Endothelial cell of umbilical vein (primary cell): ENCODE data around the gene PLEKHA5. TPM values are rescaled to one million over a fixed set of nuclear protein-coding genes. Genes with fewer than 3 reads are reported as not detected.

Experiments used
- BruUV-seq: library from RNA; stranded (reverse); fragments of 400-500 nt; replicated peaks from 2 replicates; lab custom pipeline; 2021; lab: Mats Ljungman, UMichigan
- CTCF ChIA-PET: fragments of 300-600, 350-600 bp; sonication (Branson Sonifier 250); formaldehyde crosslinking; loops from one replicate; lab custom pipeline; 2021; ENCODE audit warnings: antibody characterized with exemption, inconsistent platforms; lab: Charles Lee
- POLR2A ChIA-PET: fragments of 300-600, 350-600 bp; sonication (Branson Sonifier 250); formaldehyde crosslinking; loops from one replicate; lab custom pipeline; 2021; ENCODE audit warnings: antibody characterized with exemption, inconsistent platforms; lab: Charles Lee
- DNase-seq: peaks from one replicate; pipeline ENCODE4 v3.0.0-alpha.2; 2011; ENCODE audit warnings: low read depth, low spot score
- FAIRE-seq: peaks from 2 replicates; lab custom pipeline; 2011; peaks lifted over from hg19 to GRCh38; lab: Jason Lieb, UNC
- H2AFZ ChIP-seq: 2 replicates; pipeline ENCODE4 v1.6.0; 2012; ENCODE audit warnings: low read depth, low read length, control low read depth, inconsistent platforms
- H3K27ac ChIP-seq: 2 replicates; pipeline ENCODE4 v1.5.1; 2011; ENCODE audit warnings: low read depth, mild to moderate bottlenecking, control low read depth, low read length, moderate library complexity; ENCODE audit not compliant: insufficient read depth
- H3K27me3 ChIP-seq, 2 experiments: 2 replicates each; pipeline versions ENCODE4 v1.6.0 to v1.6.1; 2011; ENCODE audit warnings: low read length in 2 of 2, mixed read lengths in 1 of 2; ENCODE audit not compliant: control insufficient read depth in 2 of 2, insufficient read depth in 2 of 2
- H3K36me3 ChIP-seq, 2 experiments: 2 replicates in 1 of 2; 3 replicates in 1 of 2; pipeline ENCODE4 v1.5.1; 2011; ENCODE audit warnings: low read length in 2 of 2, mild to moderate bottlenecking in 1 of 2, moderate library complexity in 1 of 2; ENCODE audit not compliant: control insufficient read depth in 2 of 2, insufficient read depth in 2 of 2; ENCODE audit errors: extremely low read depth in 1 of 2
- H3K4me1 ChIP-seq: 3 replicates; pipeline ENCODE4 v1.5.1; 2011; ENCODE audit warnings: mild to moderate bottlenecking, low read length; ENCODE audit not compliant: control insufficient read depth, insufficient read depth; ENCODE audit errors: extremely low read depth
- H3K4me2 ChIP-seq: 2 replicates; pipeline ENCODE4 v1.6.1; 2011; ENCODE audit warnings: low read length, control low read depth, mixed read lengths; ENCODE audit not compliant: insufficient read depth
- H3K4me3 ChIP-seq, 3 experiments: fragments of 200-600 bp in 1 of 3; sonication (generic), shearing (Covaris generic) in 1 of 3; replicated peaks in 1 of 3; 2 replicates each; pipeline ENCODE4 v1.5.1; 2011 to 2016; ENCODE audit warnings: control low read depth in 3 of 3, low read length in 3 of 3, mild to moderate bottlenecking in 2 of 3, inconsistent platforms in 1 of 3, low read depth in 1 of 3, moderate library complexity in 1 of 3; ENCODE audit not compliant: insufficient read depth in 1 of 3
- H3K79me2 ChIP-seq: 2 replicates; pipeline ENCODE4 v1.6.0; 2012; ENCODE audit warnings: low read length, inconsistent platforms; ENCODE audit not compliant: control insufficient read depth, insufficient read depth
- H3K9ac ChIP-seq: replicated peaks from 2 replicates; pipeline ENCODE3; 2011; ENCODE audit warnings: low read length, control low read depth; ENCODE audit not compliant: insufficient read depth; ENCODE audit errors: extremely low read depth
- H3K9me1 ChIP-seq: replicated peaks from 3 replicates; pipeline ENCODE4 v1.6.0; 2011; ENCODE audit warnings: mild to moderate bottlenecking, low read length; ENCODE audit not compliant: control insufficient read depth, insufficient read depth; ENCODE audit errors: extremely low read depth
- H3K9me3 ChIP-seq: replicated peaks from 2 replicates; pipeline ENCODE4 v1.5.1; 2012; ENCODE audit warnings: low read length, inconsistent platforms; ENCODE audit not compliant: control insufficient read depth, insufficient read depth
- H4K20me1 ChIP-seq: replicated peaks from 2 replicates; pipeline ENCODE3; 2011; ENCODE audit warnings: mild to moderate bottlenecking, low read length; ENCODE audit not compliant: control insufficient read depth, insufficient read depth; ENCODE audit errors: extremely low read depth
- EZH2 ChIP-seq: IDR thresholded peaks from 2 replicates; pipeline ENCODE4 v1.6.1; 2012; ENCODE audit warnings: borderline replicate concordance, low read depth, mild to moderate bottlenecking, moderate library complexity, low read length, inconsistent platforms; ENCODE audit not compliant: severe bottlenecking
- FOS ChIP-seq: IDR thresholded peaks from 2 replicates; pipeline ENCODE4 v1.6.1; 2011; ENCODE audit warnings: mild to moderate bottlenecking, low read length, moderate library complexity, borderline replicate concordance; ENCODE audit not compliant: insufficient read depth
- GATA2 ChIP-seq: IDR thresholded peaks from 2 replicates; pipeline ENCODE4 v1.7.0; 2011; ENCODE audit warnings: low read depth, mild to moderate bottlenecking, moderate library complexity, mixed read lengths, low read length; ENCODE audit not compliant: insufficient read length, insufficient read depth
- JUN ChIP-seq: IDR thresholded peaks from 2 replicates; pipeline ENCODE4 v1.6.1; 2011; ENCODE audit warnings: borderline replicate concordance, low read depth; ENCODE audit not compliant: insufficient read length, insufficient read depth
- MYC ChIP-seq: IDR thresholded peaks from one replicate; pipeline ENCODE4 v1.6.1; 2011; ENCODE audit warnings: mild to moderate bottlenecking, low read depth, low read length
- POLR2A ChIP-seq: IDR thresholded peaks from 2 replicates; pipeline ENCODE4 v1.6.1; 2012; ENCODE audit warnings: low read depth, mild to moderate bottlenecking, control low read depth, low read length
- POLR2AphosphoS5 ChIP-seq: IDR thresholded peaks from 2 replicates; pipeline ENCODE4 v1.6.1; 2012; ENCODE audit warnings: low read depth, mild to moderate bottlenecking, control low read depth, low read length, moderate library complexity; ENCODE audit not compliant: insufficient read depth
- dilution Hi-C: fragments of 300-500 bp; cut with MboI; formaldehyde crosslinking; loops from one replicate; pipeline ENCODE4 v1.15.0; 2019; ENCODE audit warnings: low sequenced_read_pairs; ENCODE audit not compliant: extremely low pct_ligation_motif_present
- intact Hi-C: fragments of 100-400 bp; cut with micrococcal nuclease; formaldehyde crosslinking; loops from one replicate; pipeline ENCODE4 v1.10.0; 2022
- polyA plus RNA-seq, 4 experiments: library from polyadenylated mRNA; depleted of rRNA in 3 of 4; stranded (reverse) in 3 of 4; unstranded in 1 of 4; fragments of >200 nt; gene quantifications; 2 replicates each; pipeline versions ENCODE4 v1.2.1 to v1.2.3, GENCODE V29; 2011 to 2012; ENCODE audit warnings: missing spikeins in 1 of 4
- total RNA-seq: library from RNA; stranded (reverse); gene quantifications from 2 replicates; pipeline ENCODE4 v1.2.3, GENCODE V29; 2021
- TF ChIP-seq, protein P1 (sequence below), 2 donors: IDR thresholded peaks; 1 replicate in 1 of 2; 2 replicates in 1 of 2; pipeline ENCODE4 v1.5.1; 2011; ENCODE audit warnings: low read length in 2 of 2, mild to moderate bottlenecking in 2 of 2, moderate library complexity in 2 of 2, control low read depth in 1 of 2, inconsistent platforms in 1 of 2, low read depth in 1 of 2; ENCODE audit not compliant: insufficient read depth in 1 of 2; ENCODE audit errors: extremely low read depth in 1 of 2
- TF ChIP-seq, protein P2 (sequence below): IDR thresholded peaks from 2 replicates; pipeline ENCODE4 v1.6.1; 2011; ENCODE audit not compliant: insufficient read depth, insufficient read length

PLEKHA5 gene
- total and polyA plus RNA-seq, 2 donors (not counting 3 experiments of a cell fraction or from before 2014, with no cell fraction given) = 2.5 to 12.7 TPM

DNA sequence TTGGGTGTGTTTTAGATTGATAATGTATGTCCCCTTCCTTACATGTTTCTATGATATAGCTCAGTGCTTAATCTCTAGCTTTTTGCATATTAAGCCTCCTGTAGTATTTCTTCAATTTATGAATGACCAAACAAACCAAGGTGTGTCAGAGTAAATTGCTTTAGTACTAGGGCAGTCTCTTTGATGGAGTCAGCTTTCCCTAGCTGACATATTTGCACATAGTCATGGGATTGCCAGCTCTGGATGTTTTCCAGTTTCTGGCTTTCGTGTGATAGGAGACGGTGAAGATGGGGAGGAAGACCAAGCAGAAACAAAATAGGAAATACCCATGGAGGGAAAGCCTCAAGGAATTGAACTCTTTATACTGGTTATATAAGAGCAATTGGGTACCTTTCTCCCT is 148.9 kb downstream of the PLEKHA5 start:
- Histone ChIP-seq H4K20me1 (no peaks in the 10 kb centered on the region), H3K4me1 (peaks cover 14% of the 10 kb centered on the region), H3K79me2 (no peaks in the 10 kb centered on the region), H3K27ac (no peak overlapping the region), H3K9ac (no peak overlapping the region), H2AFZ (no peak overlapping the region), H3K4me2 (no peak overlapping the region), H3K4me3 (no peak overlapping the region), H3K9me1 (no peaks in the 10 kb centered on the region), H3K27me3 (no peaks in the 10 kb centered on the region), H3K36me3 (peaks cover 0 to 2% of the 10 kb centered on the region in 2 experiments), H3K9me3 (no peaks in the 10 kb centered on the region)
- FAIRE-seq (no peak), DNase-seq (no peak)
- intact Hi-C loops = no loop called here
- CTCF ChIA-PET = interaction anchor here (0.9 to 1.2 kb wide), 3 partner anchors 14 to 92 kb away, joined by 3 read pairs; no protein-coding TSS in a partner anchor
- POLR2A ChIA-PET = no interaction called here
- dilution Hi-C loops = no loop called here
- TF ChIP-seq, protein P1, sequence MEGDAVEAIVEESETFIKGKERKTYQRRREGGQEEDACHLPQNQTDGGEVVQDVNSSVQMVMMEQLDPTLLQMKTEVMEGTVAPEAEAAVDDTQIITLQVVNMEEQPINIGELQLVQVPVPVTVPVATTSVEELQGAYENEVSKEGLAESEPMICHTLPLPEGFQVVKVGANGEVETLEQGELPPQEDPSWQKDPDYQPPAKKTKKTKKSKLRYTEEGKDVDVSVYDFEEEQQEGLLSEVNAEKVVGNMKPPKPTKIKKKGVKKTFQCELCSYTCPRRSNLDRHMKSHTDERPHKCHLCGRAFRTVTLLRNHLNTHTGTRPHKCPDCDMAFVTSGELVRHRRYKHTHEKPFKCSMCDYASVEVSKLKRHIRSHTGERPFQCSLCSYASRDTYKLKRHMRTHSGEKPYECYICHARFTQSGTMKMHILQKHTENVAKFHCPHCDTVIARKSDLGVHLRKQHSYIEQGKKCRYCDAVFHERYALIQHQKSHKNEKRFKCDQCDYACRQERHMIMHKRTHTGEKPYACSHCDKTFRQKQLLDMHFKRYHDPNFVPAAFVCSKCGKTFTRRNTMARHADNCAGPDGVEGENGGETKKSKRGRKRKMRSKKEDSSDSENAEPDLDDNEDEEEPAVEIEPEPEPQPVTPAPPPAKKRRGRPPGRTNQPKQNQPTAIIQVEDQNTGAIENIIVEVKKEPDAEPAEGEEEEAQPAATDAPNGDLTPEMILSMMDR (IDR thresholded peaks at IDR 0.05; ENCODE audit: extremely low read depth in 1 of 2, insufficient read depth in 1 of 2, low read depth in 1 of 2, low read length in 2 of 2) = no peak
- TF ChIP-seq, protein P2, sequence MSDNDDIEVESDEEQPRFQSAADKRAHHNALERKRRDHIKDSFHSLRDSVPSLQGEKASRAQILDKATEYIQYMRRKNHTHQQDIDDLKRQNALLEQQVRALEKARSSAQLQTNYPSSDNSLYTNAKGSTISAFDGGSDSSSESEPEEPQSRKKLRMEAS = no peak
- TF ChIP-seq EZH2 = no peak
- no peak for TF ChIP-seq JUN
- no peak for TF ChIP-seq FOS
- no peak for TF ChIP-seq POLR2AphosphoS5
- TF ChIP-seq GATA2 = no peak
- no peak for TF ChIP-seq MYC
- TF ChIP-seq POLR2A = no peak
- no TSS peak for BruUV-seq
